ENCODE results near the gene CHID1. TPM values are rescaled to one million over a fixed set of nuclear protein-coding genes. Genes with fewer than 3 reads are reported as not detected.

Gene CHID1
- total RNA-seq, 2 donors from 2014 or later, result 61.2 to 195 TPM

GRCh38 chr11:913043-913442 is 2.4 kb upstream of the CHID1 start:
- H3K9me3 ChIP-seq, result no peaks in the 10 kb centered on the region
- H3K27ac ChIP-seq, result no peak overlapping the region
- H3K4me3 ChIP-seq, result no peak overlapping the region
- no peaks in the 10 kb centered on the region for H3K27me3 ChIP-seq (replicated peaks; ENCODE audit: insufficient read depth)
- ATAC-seq (ENCODE audit: insufficient number of reproducible peaks, low FRiP score, low read depth) (no peak), DNase-seq (ENCODE audit: low spot score) (no peak)
- no peaks in the 10 kb centered on the region for H3K36me3 ChIP-seq
- peaks cover 11 to 23% of the 10 kb centered on the region in 2 donors for H3K4me1 ChIP-seq (ENCODE audit: control insufficient read depth in 1 of 2, low read depth in 2 of 2)
- TF ChIP-seq CTCF (IDR thresholded peaks at IDR 0.05), result no peak

- Histone ChIP-seq H3K4me3 (no peak overlapping the region), H3K27me3 (replicated peaks; ENCODE audit: insufficient read depth) (no peaks in the 10 kb centered on the region), H3K9me3 (no peaks in the 10 kb centered on the region), H3K27ac (no peak overlapping the region), H3K4me1 (ENCODE audit: control insufficient read depth in 1 of 2, low read depth in 2 of 2) (peaks cover 11 to 23% of the 10 kb centered on the region in 2 donors), H3K36me3 (no peaks in the 10 kb centered on the region)
- TF ChIP-seq CTCF (IDR thresholded peaks at IDR 0.05), result no peak
- ATAC-seq (ENCODE audit: insufficient number of reproducible peaks, low FRiP score, low read depth), result no peak
- no peak for DNase-seq (ENCODE audit: low spot score)
Measured at GRCh38 chr11:912266-912665, 1.7 kb upstream of the CHID1 start.

- Histone ChIP-seq H3K4me1 (ENCODE audit: control insufficient read depth in 1 of 2, low read depth in 2 of 2) (peaks cover 11 to 23% of the 10 kb centered on the region in 2 donors), H3K36me3 (no peaks in the 10 kb centered on the region), H3K27me3 (replicated peaks; ENCODE audit: insufficient read depth) (no peaks in the 10 kb centered on the region), H3K9me3 (no peaks in the 10 kb centered on the region), H3K4me3 (peak overlapping the region; percentile 97), H3K27ac (peak overlapping the region; percentile 74 to 80)
- TF ChIP-seq CTCF (IDR thresholded peaks at IDR 0.05), result no peak
- ATAC-seq (ENCODE audit: insufficient number of reproducible peaks, low FRiP score, low read depth), result no peak
- no peak for DNase-seq (ENCODE audit: low spot score)
Measured at GRCh38 chr11:911890-912219, 1.2 kb upstream of the CHID1 start.

- H3K27ac ChIP-seq, result peak overlapping the region; percentile 74 to 80
- no peaks in the 10 kb centered on the region for H3K36me3 ChIP-seq
- ATAC-seq (ENCODE audit: insufficient number of reproducible peaks, low FRiP score, low read depth), result no peak
- no peaks in the 10 kb centered on the region for H3K9me3 ChIP-seq
- H3K27me3 ChIP-seq (replicated peaks; ENCODE audit: insufficient read depth), result no peaks in the 10 kb centered on the region
- peak; percentile 6 for DNase-seq (ENCODE audit: low spot score)
- no peak for TF ChIP-seq CTCF (IDR thresholded peaks at IDR 0.05)
- peak overlapping the region; percentile 97 for H3K4me3 ChIP-seq
- H3K4me1 ChIP-seq (ENCODE audit: control insufficient read depth in 1 of 2, low read depth in 2 of 2), result peaks cover 11 to 23% of the 10 kb centered on the region in 2 donors
Measured at GRCh38 chr11:911031-911889, 650 bp upstream of the CHID1 start.

- Histone ChIP-seq H3K9me3 (no peaks in the 10 kb centered on the region), H3K4me1 (ENCODE audit: control insufficient read depth in 1 of 2, low read depth in 2 of 2) (peaks cover 11 to 23% of the 10 kb centered on the region in 2 donors), H3K36me3 (no peaks in the 10 kb centered on the region), H3K27ac (peak overlapping the region; percentile 50 to 55), H3K27me3 (replicated peaks; ENCODE audit: insufficient read depth) (no peaks in the 10 kb centered on the region), H3K4me3 (peak overlapping the region; percentile 97)
- TF ChIP-seq CTCF (IDR thresholded peaks at IDR 0.05), result no peak
- ATAC-seq (ENCODE audit: insufficient number of reproducible peaks, low FRiP score, low read depth) (no peak), DNase-seq (ENCODE audit: low spot score) (no peak)
Measured at GRCh38 chr11:910044-910588, 494 bp downstream of the CHID1 start.

All from thoracic aorta (tissue), 2 donors.